K562 (cell line): Measurements from ENCODE around the gene ECI2. TPM values are rescaled to one million over a fixed set of nuclear protein-coding genes. Genes with fewer than 3 reads are reported as not detected.

Source experiments
- ATAC-seq: fragments of 200-7000 bp; cut with Tn5 transposase; 3 replicates; pipeline ENCODE4 v1.9.1; 2020; ENCODE audit warnings: moderate library complexity
- BruUV-seq: library from RNA; stranded (reverse); fragments of 400-500 nt; replicated peaks from 2 replicates; lab custom pipeline; 2021; lab: Mats Ljungman, UMichigan
- CTCF ChIA-PET: fragments of 300-600 bp; formaldehyde crosslinking; extraction: SDS; loops from one replicate; lab custom pipeline; 2021; ENCODE audit warnings: low intra/inter-chr PET ratio; lab: Yijun Ruan, JAX
- POLR2A ChIA-PET: fragments of 300-600, 350-650 bp; sonication (Branson Sonifier 250); formaldehyde crosslinking; extraction: SDS; loops from one replicate; lab custom pipeline; 2021; ENCODE audit warnings: antibody characterized with exemption, inconsistent platforms; lab: Yijun Ruan, JAX
- DNase-seq, 4 experiments: peaks; one replicate each; pipeline versions ENCODE4 v3.0.0 to v3.0.0-alpha.2; 2011 to 2018; ENCODE audit warnings: low spot score in 3 of 4, mixed read lengths in 3 of 4; ENCODE audit errors: extremely low read depth in 1 of 4
- FAIRE-seq: peaks from 2 replicates; lab custom pipeline; 2011; peaks lifted over from hg19 to GRCh38; lab: Jason Lieb, UNC
- H2AFZ ChIP-seq: 2 replicates; pipeline ENCODE4 v1.6.0; 2011; ENCODE audit warnings: low read depth, low read length, control low read depth, inconsistent platforms
- H3K27ac ChIP-seq: fragments of 200-600 bp; 3 replicates; pipeline ENCODE4 v1.8.0; 2011; ENCODE audit warnings: low read depth, mild to moderate bottlenecking, control low read depth, inconsistent platforms, low read length, moderate library complexity, mixed read lengths; ENCODE audit errors: extremely low read depth
- H3K27me3 ChIP-seq, 2 experiments: fragments of 300-600 bp in 1 of 2; 2 replicates in 1 of 2; 3 replicates in 1 of 2; pipeline versions ENCODE4 v1.6.0 to v1.8.0; 2011; ENCODE audit warnings: inconsistent platforms in 2 of 2, low read length in 2 of 2, mild to moderate bottlenecking in 1 of 2, mixed read lengths in 1 of 2, moderate library complexity in 1 of 2; ENCODE audit not compliant: control insufficient read depth in 2 of 2, insufficient read depth in 2 of 2
- H3K36me3 ChIP-seq: fragments of 300-600 bp; 3 replicates; pipeline ENCODE4 v1.8.0; 2011; ENCODE audit warnings: mild to moderate bottlenecking, low read length, inconsistent platforms; ENCODE audit not compliant: control insufficient read depth, insufficient read depth
- H3K4me1 ChIP-seq, 2 experiments: fragments of 200-600 bp in 1 of 2; replicated peaks in 1 of 2; 2 replicates in 1 of 2; 3 replicates in 1 of 2; pipeline versions ENCODE4 v1.5.1 to v1.8.0; 2011; ENCODE audit warnings: inconsistent platforms in 2 of 2, low read length in 2 of 2, mild to moderate bottlenecking in 1 of 2, mixed read lengths in 1 of 2, moderate library complexity in 1 of 2; ENCODE audit not compliant: control insufficient read depth in 2 of 2, insufficient read depth in 2 of 2
- H3K4me2 ChIP-seq: 2 replicates; pipeline ENCODE4 v1.6.1; 2011; ENCODE audit warnings: low read length, control low read depth, inconsistent platforms, mixed read lengths; ENCODE audit not compliant: insufficient read depth
- H3K4me3 ChIP-seq: fragments of 200-600 bp; sonication (generic), shearing (Covaris generic); 2 replicates; pipeline ENCODE4 v1.5.1; 2016; ENCODE audit warnings: control low read depth, inconsistent platforms
- H3K79me2 ChIP-seq: fragments of 200-600 bp; 3 replicates; pipeline ENCODE4 v1.8.0; 2011; ENCODE audit warnings: low read length, inconsistent platforms; ENCODE audit not compliant: control insufficient read depth, insufficient read depth
- H3K9ac ChIP-seq, 2 experiments: 2 replicates each; pipeline versions ENCODE4 v1.6.0 to v1.6.1; 2011; ENCODE audit warnings: low read depth in 2 of 2, low read length in 2 of 2, control low read depth in 1 of 2, inconsistent platforms in 1 of 2, mild to moderate bottlenecking in 1 of 2, mixed read lengths in 1 of 2; ENCODE audit not compliant: insufficient read depth in 1 of 2
- H3K9me1 ChIP-seq: one replicate; pipeline ENCODE4 v1.6.0; 2011; ENCODE audit warnings: inconsistent platforms, mild to moderate bottlenecking, low read length, moderate library complexity; ENCODE audit not compliant: control insufficient read depth, insufficient read depth
- H3K9me3 ChIP-seq: replicated peaks from 2 replicates; pipeline ENCODE4 v1.5.1; 2011; ENCODE audit warnings: low read depth, low read length, inconsistent platforms; ENCODE audit not compliant: control insufficient read depth, insufficient read depth
- H4K20me1 ChIP-seq: replicated peaks from 2 replicates; pipeline ENCODE4 v1.6.1; 2011; ENCODE audit warnings: low read length, inconsistent platforms, mixed read lengths; ENCODE audit not compliant: control insufficient read depth, insufficient read depth
- ELF4 ChIP-seq: fragments of 450-650 bp; formaldehyde crosslinking; IDR thresholded peaks from 2 replicates; pipeline ENCODE4 v1.4.0; 2022; ENCODE audit warnings: missing genetic modification characterization
- GATA2 ChIP-seq: sonication (generic); formaldehyde crosslinking; IDR thresholded peaks from 2 replicates; pipeline ENCODE4 v1.4.0; 2020; ENCODE audit warnings: mild to moderate bottlenecking, missing genetic modification reagents
- MEF2A ChIP-seq: IDR thresholded peaks from 2 replicates; pipeline ENCODE4 v1.6.1; 2011; ENCODE audit warnings: low read depth, mild to moderate bottlenecking, low read length, moderate library complexity; ENCODE audit not compliant: control insufficient read depth
- WGBS: fragments of 100-300 bp; shearing (Covaris generic); methylation state at CpG from one replicate; pipeline ENCODE4 v1.1.6; 2016; ENCODE audit warnings: low coverage, mixed read lengths; ENCODE audit not compliant: insufficient coverage; ENCODE audit errors: missing lambda C conversion rate; 5-methylcytosine and 5-hydroxymethylcytosine counted together
- in situ Hi-C: fragments of 300-500 bp; cut with MboI; formaldehyde crosslinking; loops from 4 replicates; pipeline ENCODE4 v1.15.0; 2018; ENCODE audit warnings: inconsistent platforms, mixed read lengths
- intact Hi-C: fragments of 100-400 bp; cut with micrococcal nuclease; formaldehyde crosslinking; loops from 2 replicates; pipeline ENCODE4 v1.14.2; 2022
- polyA plus RNA-seq, 8 experiments: library from polyadenylated mRNA; depleted of rRNA in 4 of 8; stranded (reverse) in 5 of 8; unstranded in 3 of 8; fragments of >200 nt; fragmentation: Nextera tagmentation in 2 of 8; fragmentation: Illumina TruSeq in 1 of 8; extraction: Ambion mirVana in 2 of 8; extraction: Trizol in 1 of 8; gene quantifications; 2 replicates each; pipeline versions ENCODE4 v1.2.1 to v1.2.3, GENCODE V29; 2011 to 2014; ENCODE audit warnings: inconsistent platforms in 1 of 8, missing spikeins in 1 of 8
- total RNA-seq, 7 experiments: library from RNA; depleted of rRNA in 6 of 7; stranded (reverse); fragments of >200 nt in 6 of 7; fragmentation: Illumina TruSeq in 2 of 7; extraction: Trizol in 2 of 7; gene quantifications; 2 replicates each; pipeline versions ENCODE4 v1.2.1 to v1.2.3, GENCODE V29; 2011 to 2021; ENCODE audit warnings: low replicate concordance in 1 of 7
- TF ChIP-seq, protein P1 (sequence below): fragments of 250-450 bp; sonication (Bioruptor Pico); IDR thresholded peaks from 2 replicates; pipeline ENCODE4 v1.8.0; 2022; ENCODE audit warnings: moderate library complexity, mild to moderate bottlenecking, inconsistent platforms
- TF ChIP-seq, protein P2 (sequence below): IDR thresholded peaks from 2 replicates; pipeline ENCODE4 v1.6.1; 2011; ENCODE audit warnings: borderline replicate concordance, low read depth, mild to moderate bottlenecking, moderate library complexity, low read length; ENCODE audit not compliant: insufficient read depth, poor library complexity, severe bottlenecking

The ECI2 gene
- total and polyA plus RNA-seq, 9 of the 15 experiments (the other 6 are each of a cell fraction or from before 2014, with no cell fraction given), result 80.7 to 377 (median 142) TPM

DNA sequence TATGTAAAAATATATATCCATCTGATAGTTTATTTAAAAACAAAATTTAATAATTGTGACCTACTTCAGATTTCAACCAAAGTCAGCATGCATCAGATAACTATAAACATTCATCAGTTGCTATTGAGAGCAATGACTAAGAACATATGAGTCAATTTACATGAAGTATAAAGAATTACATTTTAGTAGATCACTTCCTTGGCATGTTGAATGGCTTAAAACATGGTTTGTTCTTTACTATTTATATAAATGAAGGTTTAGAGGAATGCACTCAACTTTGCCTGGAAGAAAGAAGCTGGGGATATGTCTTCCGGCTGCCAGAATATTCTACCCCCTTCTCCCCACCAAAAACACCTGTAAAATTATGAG lies 50.1 kb downstream of the ECI2 start:
- no peak overlapping the region for H3K4me2 ChIP-seq
- H2AFZ ChIP-seq, result no peak overlapping the region
- H4K20me1 ChIP-seq, result no peaks in the 10 kb centered on the region
- H3K27me3 ChIP-seq, result peaks cover 0 to 12% of the 10 kb centered on the region in 2 experiments; a peak in 1 of 5 replicates
- CTCF ChIA-PET, result no interaction called here
- H3K9me3 ChIP-seq, result no peaks in the 10 kb centered on the region
- no TSS peak for BruUV-seq
- intact Hi-C loops (no loop called here), in situ Hi-C loops (no loop called here)
- no peaks in the 10 kb centered on the region; a peak in 1 of 5 replicates for H3K4me1 ChIP-seq
- ATAC-seq (no peak), DNase-seq (no peak), FAIRE-seq (no peak)
- H3K9me1 ChIP-seq, result no peaks in the 10 kb centered on the region
- 67% methylated on average over 1 of the region's 1 CpG for whole genome bisulfite sequencing
- POLR2A ChIA-PET, result interaction anchor here (0.6 to 1.2 kb wide), 3 partner anchors 14 to 879 kb away, joined by 3 to 7 read pairs (median 3); no protein-coding TSS in a partner anchor
- no peak overlapping the region for H3K27ac ChIP-seq
- no peaks in the 10 kb centered on the region for H3K79me2 ChIP-seq
- H3K4me3 ChIP-seq, result no peak overlapping the region
- no peaks in the 10 kb centered on the region for H3K36me3 ChIP-seq
- no peak for TF ChIP-seq ELF4
- TF ChIP-seq, protein P1, sequence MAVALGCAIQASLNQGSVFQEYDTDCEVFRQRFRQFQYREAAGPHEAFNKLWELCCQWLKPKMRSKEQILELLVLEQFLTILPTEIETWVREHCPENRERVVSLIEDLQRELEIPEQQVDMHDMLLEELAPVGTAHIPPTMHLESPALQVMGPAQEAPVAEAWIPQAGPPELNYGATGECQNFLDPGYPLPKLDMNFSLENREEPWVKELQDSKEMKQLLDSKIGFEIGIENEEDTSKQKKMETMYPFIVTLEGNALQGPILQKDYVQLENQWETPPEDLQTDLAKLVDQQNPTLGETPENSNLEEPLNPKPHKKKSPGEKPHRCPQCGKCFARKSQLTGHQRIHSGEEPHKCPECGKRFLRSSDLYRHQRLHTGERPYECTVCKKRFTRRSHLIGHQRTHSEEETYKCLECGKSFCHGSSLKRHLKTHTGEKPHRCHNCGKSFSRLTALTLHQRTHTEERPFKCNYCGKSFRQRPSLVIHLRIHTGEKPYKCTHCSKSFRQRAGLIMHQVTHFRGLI (CRISPR knock-in tag), result no peak
- no peak for TF ChIP-seq MEF2A
- TF ChIP-seq, protein P2, sequence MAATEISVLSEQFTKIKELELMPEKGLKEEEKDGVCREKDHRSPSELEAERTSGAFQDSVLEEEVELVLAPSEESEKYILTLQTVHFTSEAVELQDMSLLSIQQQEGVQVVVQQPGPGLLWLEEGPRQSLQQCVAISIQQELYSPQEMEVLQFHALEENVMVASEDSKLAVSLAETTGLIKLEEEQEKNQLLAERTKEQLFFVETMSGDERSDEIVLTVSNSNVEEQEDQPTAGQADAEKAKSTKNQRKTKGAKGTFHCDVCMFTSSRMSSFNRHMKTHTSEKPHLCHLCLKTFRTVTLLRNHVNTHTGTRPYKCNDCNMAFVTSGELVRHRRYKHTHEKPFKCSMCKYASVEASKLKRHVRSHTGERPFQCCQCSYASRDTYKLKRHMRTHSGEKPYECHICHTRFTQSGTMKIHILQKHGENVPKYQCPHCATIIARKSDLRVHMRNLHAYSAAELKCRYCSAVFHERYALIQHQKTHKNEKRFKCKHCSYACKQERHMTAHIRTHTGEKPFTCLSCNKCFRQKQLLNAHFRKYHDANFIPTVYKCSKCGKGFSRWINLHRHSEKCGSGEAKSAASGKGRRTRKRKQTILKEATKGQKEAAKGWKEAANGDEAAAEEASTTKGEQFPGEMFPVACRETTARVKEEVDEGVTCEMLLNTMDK, result no peak
- no peak for TF ChIP-seq GATA2 (CRISPR knock-in tag)
- no peak overlapping the region for H3K9ac ChIP-seq
